HepG2 (cell line): ENCODE results near the gene SNX15. TPM values are rescaled to one million over a fixed set of nuclear protein-coding genes. Genes with fewer than 3 reads are reported as not detected.
A peak's percentile ranks its signal among the peaks of the same experiment; 100 is the strongest.

Experiments
- ASH2L ChIP-seq: fragments of 300-600, 200-600 bp; sonication (generic); IDR thresholded peaks from 2 replicates; pipeline ENCODE4 v1.7.0; 2017; ENCODE audit warnings: low read depth, mild to moderate bottlenecking, moderate library complexity, mixed read lengths, low read length; ENCODE audit not compliant: insufficient read length
- BCL6 ChIP-seq: IDR thresholded peaks from 2 replicates; pipeline ENCODE4 v1.6.1; 2016; ENCODE audit warnings: missing genetic modification reagents, missing compliant biosample characterization
- FOSL1 ChIP-seq: sonication (generic); formaldehyde crosslinking; IDR thresholded peaks from 2 replicates; pipeline ENCODE4 v1.9.0; 2021; ENCODE audit warnings: missing genetic modification reagents, borderline replicate concordance
- REPIN1 ChIP-seq: sonication (generic); formaldehyde crosslinking; IDR thresholded peaks from 2 replicates; pipeline ENCODE4 v1.8.0; 2022; ENCODE audit warnings: missing genetic modification reagents, low read depth, mild to moderate bottlenecking, borderline replicate concordance
- SKI ChIP-seq: fragments of 450-650 bp; IDR thresholded peaks from one replicate; pipeline ENCODE4 v1.6.1; 2018; ENCODE audit warnings: mild to moderate bottlenecking; ENCODE audit not compliant: partially characterized antibody
- SRSF9 ChIP-seq: fragments of 200-400 bp; formaldehyde crosslinking; IDR thresholded peaks from 2 replicates; pipeline ENCODE4 v1.6.1; 2018; ENCODE audit warnings: borderline replicate concordance, mild to moderate bottlenecking, low read depth, low read length; ENCODE audit not compliant: insufficient read depth, poor library complexity, severe bottlenecking
- TARDBP ChIP-seq: sonication (generic); formaldehyde crosslinking; IDR thresholded peaks from 2 replicates; pipeline ENCODE4 v1.8.0; 2022; ENCODE audit warnings: mild to moderate bottlenecking, missing genetic modification reagents
- ZNF33B ChIP-seq: sonication (generic); formaldehyde crosslinking; IDR thresholded peaks from 2 replicates; pipeline ENCODE4 v1.5.1; 2020; ENCODE audit warnings: mild to moderate bottlenecking, missing genetic modification reagents
- ZNF430 ChIP-seq: sonication (generic); formaldehyde crosslinking; IDR thresholded peaks from 2 replicates; pipeline ENCODE4 v1.9.0; 2021; ENCODE audit warnings: mild to moderate bottlenecking, missing genetic modification reagents
- ZNF441 ChIP-seq: sonication (generic); formaldehyde crosslinking; IDR thresholded peaks from 2 replicates; pipeline ENCODE4 v1.7.0; 2021; ENCODE audit warnings: missing genetic modification reagents, borderline replicate concordance
- ZNF747 ChIP-seq: sonication (generic); formaldehyde crosslinking; IDR thresholded peaks from 2 replicates; pipeline ENCODE4 v1.8.1; 2023; ENCODE audit warnings: missing genetic modification reagents, mild to moderate bottlenecking, borderline replicate concordance
- ZSCAN25 ChIP-seq: sonication (generic); formaldehyde crosslinking; IDR thresholded peaks from 2 replicates; pipeline ENCODE4 v1.8.0; 2022; ENCODE audit warnings: mild to moderate bottlenecking, missing genetic modification reagents
- ZSCAN9 ChIP-seq: IDR thresholded peaks from 2 replicates; pipeline ENCODE4 v1.6.1; 2016; ENCODE audit warnings: borderline replicate concordance
- polyA plus RNA-seq, 8 experiments: library from polyadenylated mRNA; depleted of rRNA in 3 of 8; stranded (reverse) in 7 of 8; unstranded in 1 of 8; fragments of >200 nt; fragmentation: Illumina TruSeq in 4 of 8; extraction: Trizol in 4 of 8; gene quantifications; 2 replicates each; pipeline versions ENCODE4 v1.2.1 to v1.2.3, GENCODE V29; 2011 to 2016; ENCODE audit warnings: low read depth in 4 of 8, missing spikeins in 1 of 8, mixed read lengths in 1 of 8; ENCODE audit not compliant: insufficient read depth in 1 of 8
- total RNA-seq, 5 experiments: library from RNA; depleted of rRNA; stranded (reverse); fragments of >200 nt; fragmentation: Illumina TruSeq; extraction: Trizol; gene quantifications; 2 replicates each; pipeline ENCODE4 v1.2.3, GENCODE V29; 2016; ENCODE audit warnings: low read depth in 1 of 5
- TF ChIP-seq, protein P1 (sequence below): sonication (generic); formaldehyde crosslinking; IDR thresholded peaks from 2 replicates; pipeline ENCODE4 v1.5.0; 2020; ENCODE audit warnings: missing genetic modification reagents
- TF ChIP-seq, protein P2 (sequence below): sonication (generic); formaldehyde crosslinking; IDR thresholded peaks from 2 replicates; pipeline ENCODE4 v1.9.0; 2021; ENCODE audit warnings: missing genetic modification reagents, mild to moderate bottlenecking, borderline replicate concordance
- TF ChIP-seq, protein P3 (sequence below): sonication (generic); formaldehyde crosslinking; IDR thresholded peaks from 2 replicates; pipeline ENCODE4 v1.8.0; 2022; ENCODE audit warnings: mild to moderate bottlenecking, missing genetic modification reagents, moderate library complexity
- TF ChIP-seq, protein P4 (sequence below): IDR thresholded peaks from 2 replicates; pipeline ENCODE4 v1.6.1; 2016; ENCODE audit warnings: low read depth, control low read depth
- TF ChIP-seq, protein P5 (sequence below): sonication (generic); formaldehyde crosslinking; IDR thresholded peaks from 2 replicates; pipeline ENCODE4 v1.5.0; 2020; ENCODE audit warnings: missing genetic modification reagents, mild to moderate bottlenecking, borderline replicate concordance
- TF ChIP-seq, protein P6 (sequence below): sonication (generic); formaldehyde crosslinking; IDR thresholded peaks from 2 replicates; pipeline ENCODE4 v1.5.1; 2020; ENCODE audit warnings: mild to moderate bottlenecking, missing genetic modification reagents, moderate library complexity

The SNX15 gene
- total and polyA plus RNA-seq, 2 of the 13 experiments (the other 11 are each of a cell fraction or from before 2014, with no cell fraction given) = 19.1 to 22.6 TPM

DNA sequence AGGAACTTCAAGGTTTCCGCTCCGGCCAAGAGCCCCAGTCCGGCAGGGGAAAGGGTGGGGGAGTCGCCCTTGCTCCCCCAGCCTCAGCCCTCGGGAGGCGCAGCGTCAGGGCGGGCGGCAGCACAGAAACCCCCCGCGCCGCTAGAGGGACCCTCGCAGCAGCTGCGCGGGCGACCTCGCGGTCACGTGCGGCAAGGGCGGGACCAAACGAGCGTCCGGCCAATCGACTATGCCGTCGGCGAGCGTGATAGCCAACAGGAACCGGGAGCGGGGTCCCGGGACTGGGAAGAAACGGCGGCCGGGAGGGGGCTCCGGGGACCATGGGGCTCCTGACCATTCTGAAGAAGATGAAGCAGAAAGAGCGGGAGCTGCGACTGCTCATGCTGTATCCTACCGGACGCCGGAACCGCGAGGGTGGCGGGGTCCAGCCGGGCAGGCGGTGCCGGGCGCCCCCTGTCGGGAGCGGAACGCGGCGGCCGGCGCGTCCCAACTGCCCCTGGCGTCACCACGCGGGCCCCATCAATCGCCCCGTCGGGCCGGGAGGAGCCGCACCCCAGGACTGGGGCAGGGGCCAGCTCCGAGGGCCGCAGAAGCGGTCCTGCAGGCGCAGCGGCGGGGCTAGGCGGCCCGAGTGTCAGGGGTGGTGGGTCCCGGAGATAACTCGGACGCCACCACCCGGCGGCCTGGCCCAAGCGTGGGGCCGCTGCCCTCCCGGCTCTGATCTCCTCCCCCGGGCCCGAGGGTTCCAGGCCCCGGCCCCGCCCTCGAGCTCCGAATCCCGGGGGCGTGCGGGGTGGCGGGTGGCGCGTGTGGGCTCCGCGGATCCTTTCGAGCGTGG, 13.1 kb upstream of the SNX15 start, which contains the start of gene ARL2 (continued):
- peak; percentile 59; the same call in 1 of the 2 replicates for TF ChIP-seq ZNF430
- 0 out of 2 replicates have a peak, but pooled peaks have one; percentile 45 for TF ChIP-seq ZNF747
- TF ChIP-seq, protein P1, sequence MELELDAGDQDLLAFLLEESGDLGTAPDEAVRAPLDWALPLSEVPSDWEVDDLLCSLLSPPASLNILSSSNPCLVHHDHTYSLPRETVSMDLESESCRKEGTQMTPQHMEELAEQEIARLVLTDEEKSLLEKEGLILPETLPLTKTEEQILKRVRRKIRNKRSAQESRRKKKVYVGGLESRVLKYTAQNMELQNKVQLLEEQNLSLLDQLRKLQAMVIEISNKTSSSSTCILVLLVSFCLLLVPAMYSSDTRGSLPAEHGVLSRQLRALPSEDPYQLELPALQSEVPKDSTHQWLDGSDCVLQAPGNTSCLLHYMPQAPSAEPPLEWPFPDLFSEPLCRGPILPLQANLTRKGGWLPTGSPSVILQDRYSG (CRISPR knock-in tag) = no peak
- TF ChIP-seq, protein P2, sequence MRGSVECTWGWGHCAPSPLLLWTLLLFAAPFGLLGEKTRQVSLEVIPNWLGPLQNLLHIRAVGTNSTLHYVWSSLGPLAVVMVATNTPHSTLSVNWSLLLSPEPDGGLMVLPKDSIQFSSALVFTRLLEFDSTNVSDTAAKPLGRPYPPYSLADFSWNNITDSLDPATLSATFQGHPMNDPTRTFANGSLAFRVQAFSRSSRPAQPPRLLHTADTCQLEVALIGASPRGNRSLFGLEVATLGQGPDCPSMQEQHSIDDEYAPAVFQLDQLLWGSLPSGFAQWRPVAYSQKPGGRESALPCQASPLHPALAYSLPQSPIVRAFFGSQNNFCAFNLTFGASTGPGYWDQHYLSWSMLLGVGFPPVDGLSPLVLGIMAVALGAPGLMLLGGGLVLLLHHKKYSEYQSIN (CRISPR knock-in tag) = no peak
- TF ChIP-seq, protein P3, sequence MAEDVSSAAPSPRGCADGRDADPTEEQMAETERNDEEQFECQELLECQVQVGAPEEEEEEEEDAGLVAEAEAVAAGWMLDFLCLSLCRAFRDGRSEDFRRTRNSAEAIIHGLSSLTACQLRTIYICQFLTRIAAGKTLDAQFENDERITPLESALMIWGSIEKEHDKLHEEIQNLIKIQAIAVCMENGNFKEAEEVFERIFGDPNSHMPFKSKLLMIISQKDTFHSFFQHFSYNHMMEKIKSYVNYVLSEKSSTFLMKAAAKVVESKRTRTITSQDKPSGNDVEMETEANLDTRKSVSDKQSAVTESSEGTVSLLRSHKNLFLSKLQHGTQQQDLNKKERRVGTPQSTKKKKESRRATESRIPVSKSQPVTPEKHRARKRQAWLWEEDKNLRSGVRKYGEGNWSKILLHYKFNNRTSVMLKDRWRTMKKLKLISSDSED = no peak
- TF ChIP-seq, protein P4, sequence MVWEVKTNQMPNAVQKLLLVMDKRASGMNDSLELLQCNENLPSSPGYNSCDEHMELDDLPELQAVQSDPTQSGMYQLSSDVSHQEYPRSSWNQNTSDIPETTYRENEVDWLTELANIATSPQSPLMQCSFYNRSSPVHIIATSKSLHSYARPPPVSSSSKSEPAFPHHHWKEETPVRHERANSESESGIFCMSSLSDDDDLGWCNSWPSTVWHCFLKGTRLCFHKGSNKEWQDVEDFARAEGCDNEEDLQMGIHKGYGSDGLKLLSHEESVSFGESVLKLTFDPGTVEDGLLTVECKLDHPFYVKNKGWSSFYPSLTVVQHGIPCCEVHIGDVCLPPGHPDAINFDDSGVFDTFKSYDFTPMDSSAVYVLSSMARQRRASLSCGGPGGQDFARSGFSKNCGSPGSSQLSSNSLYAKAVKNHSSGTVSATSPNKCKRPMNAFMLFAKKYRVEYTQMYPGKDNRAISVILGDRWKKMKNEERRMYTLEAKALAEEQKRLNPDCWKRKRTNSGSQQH = no peak
- TF ChIP-seq ASH2L = peak; percentile 62
- peak; percentile 45 for TF ChIP-seq REPIN1 (CRISPR knock-in tag)
- TF ChIP-seq, protein P5, sequence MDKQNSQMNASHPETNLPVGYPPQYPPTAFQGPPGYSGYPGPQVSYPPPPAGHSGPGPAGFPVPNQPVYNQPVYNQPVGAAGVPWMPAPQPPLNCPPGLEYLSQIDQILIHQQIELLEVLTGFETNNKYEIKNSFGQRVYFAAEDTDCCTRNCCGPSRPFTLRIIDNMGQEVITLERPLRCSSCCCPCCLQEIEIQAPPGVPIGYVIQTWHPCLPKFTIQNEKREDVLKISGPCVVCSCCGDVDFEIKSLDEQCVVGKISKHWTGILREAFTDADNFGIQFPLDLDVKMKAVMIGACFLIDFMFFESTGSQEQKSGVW (CRISPR knock-in tag) = no peak
- peak; percentile 5; the same call in 1 of the 2 replicates for TF ChIP-seq ZSCAN9 (CRISPR knock-in tag)
- peak; percentile 44 for TF ChIP-seq SKI
- TF ChIP-seq FOSL1 (CRISPR knock-in tag) = no peak
- TF ChIP-seq BCL6 (CRISPR knock-in tag) = 0 out of 2 replicates have a peak, but pooled peaks have one; percentile 32
- peak; percentile 92 for TF ChIP-seq ZSCAN25
- TF ChIP-seq SRSF9 = no peak
- no peak; the same call in 1 of the 2 replicates for TF ChIP-seq ZNF441 (CRISPR knock-in tag)
- no peak; the same call in 1 of the 2 replicates for TF ChIP-seq TARDBP (CRISPR knock-in tag)
- no peak for TF ChIP-seq ZNF33B (CRISPR knock-in tag)
- TF ChIP-seq, protein P6, sequence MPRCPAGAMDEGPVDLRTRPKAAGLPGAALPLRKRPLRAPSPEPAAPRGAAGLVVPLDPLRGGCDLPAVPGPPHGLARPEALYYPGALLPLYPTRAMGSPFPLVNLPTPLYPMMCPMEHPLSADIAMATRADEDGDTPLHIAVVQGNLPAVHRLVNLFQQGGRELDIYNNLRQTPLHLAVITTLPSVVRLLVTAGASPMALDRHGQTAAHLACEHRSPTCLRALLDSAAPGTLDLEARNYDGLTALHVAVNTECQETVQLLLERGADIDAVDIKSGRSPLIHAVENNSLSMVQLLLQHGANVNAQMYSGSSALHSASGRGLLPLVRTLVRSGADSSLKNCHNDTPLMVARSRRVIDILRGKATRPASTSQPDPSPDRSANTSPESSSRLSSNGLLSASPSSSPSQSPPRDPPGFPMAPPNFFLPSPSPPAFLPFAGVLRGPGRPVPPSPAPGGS (CRISPR knock-in tag) = no peak
